A673 (cell line): ENCODE data around the gene OR6K2. TPM values are rescaled to one million over a fixed set of nuclear protein-coding genes. Genes with fewer than 3 reads are reported as not detected.
"Not testable (repeated sequence)": the region's sequence is repeated elsewhere in the genome, so short reads cannot be mapped to it uniquely, and the experiment has no call there.

Experiments used
- BruUV-seq: library from RNA; stranded (reverse); fragments of 400-500 nt; replicated peaks from 2 replicates; lab custom pipeline; 2021; lab: Mats Ljungman, UMichigan
- CTCF ChIA-PET: fragments of 300-600 bp; sonication (Branson Sonifier 250); formaldehyde crosslinking; loops from one replicate; lab custom pipeline; 2022; ENCODE audit warnings: antibody characterized with exemption; lab: Charles Lee
- POLR2A ChIA-PET: fragments of 300-600 bp; sonication (Branson Sonifier 250); formaldehyde crosslinking; loops from one replicate; lab custom pipeline; 2022; ENCODE audit warnings: antibody characterized with exemption; ENCODE audit not compliant: low non-redundant PET; lab: Charles Lee
- DNase-seq: peaks from one replicate; pipeline ENCODE4 v3.0.0-alpha.2; 2015; ENCODE audit warnings: low spot score
- H3K27ac ChIP-seq: fragments of 200-600 bp; sonication (generic); 2 replicates; pipeline ENCODE4 v1.5.1; 2016; ENCODE audit warnings: mixed run types, low read depth, mild to moderate bottlenecking, mixed read lengths, antibody characterized with exemption, low read length; ENCODE audit not compliant: poor library complexity, severe bottlenecking
- H3K27me3 ChIP-seq: fragments of 200-600 bp; sonication (generic); replicated peaks from 2 replicates; pipeline ENCODE4 v1.6.1; 2017; ENCODE audit warnings: mixed run types, low read depth, mild to moderate bottlenecking, mixed read lengths, antibody characterized with exemption, low read length; ENCODE audit not compliant: insufficient read depth, poor library complexity
- H3K36me3 ChIP-seq: fragments of 200-600 bp; sonication (generic); 2 replicates; pipeline ENCODE4 v1.6.1; 2016; ENCODE audit warnings: mixed run types, mild to moderate bottlenecking, mixed read lengths, antibody characterized with exemption, low read length; ENCODE audit not compliant: insufficient read depth, poor library complexity, severe bottlenecking
- H3K4me1 ChIP-seq: fragments of 200-600 bp; sonication (generic); 2 replicates; pipeline ENCODE4 v1.6.1; 2017; ENCODE audit warnings: mixed run types, mild to moderate bottlenecking, mixed read lengths, antibody characterized with exemption, low read length; ENCODE audit not compliant: insufficient read depth, poor library complexity, severe bottlenecking
- H3K4me3 ChIP-seq: fragments of 200-600 bp; sonication (generic); 2 replicates; pipeline ENCODE4 v1.5.1; 2016; ENCODE audit warnings: low read depth, mixed run types, mild to moderate bottlenecking, mixed read lengths, low read length; ENCODE audit not compliant: poor library complexity, severe bottlenecking
- H3K9me3 ChIP-seq: fragments of 200-600 bp; sonication (generic); 2 replicates; pipeline ENCODE4 v1.6.1; 2016; ENCODE audit warnings: mixed run types, low read depth, mild to moderate bottlenecking, mixed read lengths, antibody characterized with exemption, low read length; ENCODE audit not compliant: poor library complexity, severe bottlenecking
- CTCF ChIP-seq: fragments of 300-800, 200-600 bp; sonication (generic); conservative IDR thresholded peaks from 2 replicates; pipeline ENCODE4 v1.5.1; 2017; ENCODE audit warnings: low read depth, mild to moderate bottlenecking, antibody characterized with exemption, low read length, moderate library complexity, mixed read lengths
- EZH2 ChIP-seq: fragments of 200-600 bp; sonication (generic); IDR thresholded peaks from 2 replicates; pipeline ENCODE4 v1.6.1; 2017; ENCODE audit warnings: borderline replicate concordance, low read depth, mild to moderate bottlenecking, mixed read lengths, antibody characterized with exemption, low read length; ENCODE audit not compliant: poor library complexity, severe bottlenecking
- intact Hi-C: fragments of 100-400 bp; cut with micrococcal nuclease; formaldehyde crosslinking; loops from one replicate; pipeline ENCODE4 v1.10.0; 2022; ENCODE audit not compliant: unreplicated experiment
- total RNA-seq: library from RNA; stranded (reverse); gene quantifications from 2 replicates; pipeline ENCODE4 v1.2.3, GENCODE V29; 2021

OR6K2 gene
- total RNA-seq, 1 experiment from 2014 or later = not detected

GRCh38 chr1:158691907-158692306 lies 8.5 kb downstream of the OR6K2 start:
- H3K36me3 ChIP-seq = no peaks in the 10 kb centered on the region
- no peaks in the 10 kb centered on the region for H3K9me3 ChIP-seq
- H3K4me1 ChIP-seq = no peaks in the 10 kb centered on the region
- intact Hi-C loops = no loop called here
- H3K27me3 ChIP-seq = no peaks in the 10 kb centered on the region
- BruUV-seq = no TSS peak
- DNase-seq = no peak
- no peak overlapping the region for H3K27ac ChIP-seq
- ChIA-PET POLR2A (no interaction called here), CTCF (no interaction called here)
- TF ChIP-seq CTCF (no peak), EZH2 (no peak)
- no peak overlapping the region for H3K4me3 ChIP-seq

- BruUV-seq, H3K9me3 ChIP-seq, H3K27ac ChIP-seq, DNase-seq, H3K27me3 ChIP-seq, H3K4me3 ChIP-seq, H3K4me1 ChIP-seq, POLR2A ChIA-PET, intact Hi-C loops, CTCF ChIA-PET, H3K36me3 ChIP-seq: not testable (repeated sequence)
Observed at GRCh38 chr1:158691149-158691548, 9.3 kb downstream of the OR6K2 start.

- Histone ChIP-seq H3K36me3 (no peaks in the 10 kb centered on the region), H3K27ac (no peak overlapping the region), H3K27me3 (no peaks in the 10 kb centered on the region), H3K4me3 (no peak overlapping the region), H3K4me1 (no peaks in the 10 kb centered on the region), H3K9me3 (no peaks in the 10 kb centered on the region)
- no TSS peak for BruUV-seq
- intact Hi-C loops = no loop called here
- DNase-seq = no peak
- TF ChIP-seq CTCF (no peak), EZH2 (no peak)
- POLR2A ChIA-PET = no interaction called here
- CTCF ChIA-PET = no interaction called here
Observed at GRCh38 chr1:158689875-158690274, 10.6 kb downstream of the OR6K2 start.

GRCh38 chr1:158689110-158689509 lies 11.3 kb downstream of the OR6K2 start:
- TF ChIP-seq CTCF (no peak), EZH2 (no peak)
- H3K27me3 ChIP-seq = peaks cover 5% of the 10 kb centered on the region
- intact Hi-C loops = no loop called here
- H3K27ac ChIP-seq = no peak overlapping the region
- no peaks in the 10 kb centered on the region for H3K9me3 ChIP-seq
- no peak overlapping the region for H3K4me3 ChIP-seq
- no peak for DNase-seq
- ChIA-PET CTCF (no interaction called here), POLR2A (no interaction called here)
- BruUV-seq = no TSS peak
- no peaks in the 10 kb centered on the region for H3K36me3 ChIP-seq
- no peaks in the 10 kb centered on the region for H3K4me1 ChIP-seq

GRCh38 chr1:158688343-158688742 lies 12.1 kb downstream of the OR6K2 start:
- POLR2A ChIA-PET, BruUV-seq: not testable (repeated sequence)
- peaks cover 12% of the 10 kb centered on the region for H3K27me3 ChIP-seq

More at GRCh38 chr1:158688343-158688742, 12.1 kb downstream of the OR6K2 start:
- H3K4me1 ChIP-seq, intact Hi-C loops, H3K4me3 ChIP-seq, CTCF ChIA-PET, H3K9me3 ChIP-seq, H3K27ac ChIP-seq, DNase-seq, H3K36me3 ChIP-seq: not testable (repeated sequence)
